Hematopoietic multipotent progenitor cell treated with erythropoietin and hydrocortisone succinate and interleukin-3 and kit ligand, for 15 days (in vitro differentiated cells): ENCODE data around the gene MKNK2.
"Not testable (repeated sequence)": the region's sequence is repeated elsewhere in the genome, so short reads cannot be mapped to it uniquely, and the experiment has no call there.

Source experiments
- DNase-seq: peaks from one replicate; pipeline ENCODE4 v3.0.0-alpha.2; 2015; ENCODE audit warnings: low spot score

The MKNK2 gene

DNA sequence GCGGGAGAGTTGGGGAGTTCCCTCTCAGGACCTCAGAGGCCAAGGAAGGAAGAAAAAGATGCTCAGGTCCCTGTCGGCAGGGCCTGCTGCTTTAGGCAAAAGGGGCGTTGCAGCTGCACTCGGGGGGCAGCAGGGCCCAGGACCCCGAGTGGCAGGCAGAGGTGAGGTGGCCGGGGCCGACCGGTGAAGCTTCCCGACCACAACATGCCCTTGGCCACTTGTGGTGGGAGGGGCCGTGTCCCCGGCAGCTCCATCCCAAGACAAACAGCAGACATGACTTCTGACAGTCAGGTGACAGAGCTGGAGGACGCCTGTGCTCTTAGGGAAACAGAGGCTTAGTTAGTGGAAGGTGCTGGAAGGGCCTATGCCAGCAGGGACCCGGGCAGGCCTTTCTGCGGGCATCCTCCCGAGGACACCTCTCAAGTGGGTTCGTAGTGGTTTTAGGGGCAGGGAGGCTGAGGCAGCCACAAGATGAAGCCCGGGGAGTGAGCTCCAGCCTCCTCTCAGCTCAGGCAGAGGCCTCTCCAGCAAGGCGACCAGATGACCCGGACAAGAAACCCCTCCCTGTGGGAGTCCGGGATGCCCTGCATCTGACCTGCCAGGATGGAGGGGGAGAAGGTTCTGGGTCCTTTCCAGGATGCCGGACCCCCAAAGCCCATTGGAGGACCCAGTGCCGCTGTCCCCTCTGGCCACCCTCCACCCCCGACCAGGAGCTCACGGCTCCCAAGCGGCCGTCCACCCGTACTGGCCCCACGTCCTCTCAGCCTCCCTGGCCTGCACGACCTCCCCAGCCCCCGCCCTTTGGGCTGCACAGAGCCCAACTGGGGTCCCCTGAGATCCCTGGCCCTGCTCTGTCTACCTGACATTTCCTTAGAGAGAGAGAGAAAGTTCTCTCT, 59.8 kb downstream of the MKNK2 start:
- no peak for DNase-seq

DNA sequence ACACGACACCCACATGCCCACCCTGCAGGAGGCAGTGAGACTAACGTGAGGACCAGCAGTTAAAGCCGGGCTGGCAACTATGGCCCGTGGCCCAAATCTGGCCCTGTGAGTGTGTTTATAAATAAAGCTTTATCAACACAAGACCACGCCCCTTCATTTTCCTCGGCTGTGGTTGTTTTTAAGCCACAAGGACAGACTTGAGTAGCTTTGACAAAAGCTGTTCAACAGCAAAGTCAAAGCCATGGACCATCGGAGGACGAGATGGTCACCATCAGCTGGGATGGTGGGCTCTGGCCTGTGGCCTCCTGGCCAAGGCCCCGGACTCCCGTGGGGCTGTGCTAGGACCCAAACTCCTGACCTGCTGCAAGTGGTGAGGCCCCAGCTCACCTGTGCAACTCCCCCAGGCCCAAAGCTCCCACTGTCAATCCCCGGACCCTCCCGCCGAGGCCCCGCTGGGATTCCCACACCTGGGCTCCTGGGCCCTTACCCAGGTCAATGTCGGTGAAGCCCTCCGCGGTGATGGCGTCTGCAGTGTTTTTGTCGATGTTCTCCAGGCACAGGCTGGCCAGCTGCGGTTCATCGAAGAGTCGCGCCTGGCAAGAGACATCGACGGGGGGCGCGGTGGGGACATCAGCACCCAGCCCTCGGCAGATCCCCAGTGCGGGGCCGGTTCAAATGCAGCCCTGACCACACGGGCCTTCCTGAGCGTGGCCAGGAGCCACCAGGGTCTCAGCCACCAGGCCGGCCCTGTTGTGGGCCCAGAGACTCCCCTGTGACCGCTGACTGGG, 60.6 kb downstream of the MKNK2 start:
- DNase-seq, result no peak

- DNase-seq, result no peak
These were observed 61.4 kb downstream of the MKNK2 start for GRCh38 chr19:1989513-1990229.

GRCh38 chr19:1988464-1988863, 62.6 kb downstream of the MKNK2 start:
- DNase-seq, result not testable (repeated sequence)
